ENCODE measurements around the gene ITGA7. TPM values are rescaled to one million over a fixed set of nuclear protein-coding genes. Genes with fewer than 3 reads are reported as not detected.

ITGA7 gene, protein sequence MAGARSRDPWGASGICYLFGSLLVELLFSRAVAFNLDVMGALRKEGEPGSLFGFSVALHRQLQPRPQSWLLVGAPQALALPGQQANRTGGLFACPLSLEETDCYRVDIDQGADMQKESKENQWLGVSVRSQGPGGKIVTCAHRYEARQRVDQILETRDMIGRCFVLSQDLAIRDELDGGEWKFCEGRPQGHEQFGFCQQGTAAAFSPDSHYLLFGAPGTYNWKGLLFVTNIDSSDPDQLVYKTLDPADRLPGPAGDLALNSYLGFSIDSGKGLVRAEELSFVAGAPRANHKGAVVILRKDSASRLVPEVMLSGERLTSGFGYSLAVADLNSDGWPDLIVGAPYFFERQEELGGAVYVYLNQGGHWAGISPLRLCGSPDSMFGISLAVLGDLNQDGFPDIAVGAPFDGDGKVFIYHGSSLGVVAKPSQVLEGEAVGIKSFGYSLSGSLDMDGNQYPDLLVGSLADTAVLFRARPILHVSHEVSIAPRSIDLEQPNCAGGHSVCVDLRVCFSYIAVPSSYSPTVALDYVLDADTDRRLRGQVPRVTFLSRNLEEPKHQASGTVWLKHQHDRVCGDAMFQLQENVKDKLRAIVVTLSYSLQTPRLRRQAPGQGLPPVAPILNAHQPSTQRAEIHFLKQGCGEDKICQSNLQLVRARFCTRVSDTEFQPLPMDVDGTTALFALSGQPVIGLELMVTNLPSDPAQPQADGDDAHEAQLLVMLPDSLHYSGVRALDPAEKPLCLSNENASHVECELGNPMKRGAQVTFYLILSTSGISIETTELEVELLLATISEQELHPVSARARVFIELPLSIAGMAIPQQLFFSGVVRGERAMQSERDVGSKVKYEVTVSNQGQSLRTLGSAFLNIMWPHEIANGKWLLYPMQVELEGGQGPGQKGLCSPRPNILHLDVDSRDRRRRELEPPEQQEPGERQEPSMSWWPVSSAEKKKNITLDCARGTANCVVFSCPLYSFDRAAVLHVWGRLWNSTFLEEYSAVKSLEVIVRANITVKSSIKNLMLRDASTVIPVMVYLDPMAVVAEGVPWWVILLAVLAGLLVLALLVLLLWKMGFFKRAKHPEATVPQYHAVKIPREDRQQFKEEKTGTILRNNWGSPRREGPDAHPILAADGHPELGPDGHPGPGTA
- total RNA-seq: 1 to 10 TPM; 4.1 to 4.5 TPM

DNA sequence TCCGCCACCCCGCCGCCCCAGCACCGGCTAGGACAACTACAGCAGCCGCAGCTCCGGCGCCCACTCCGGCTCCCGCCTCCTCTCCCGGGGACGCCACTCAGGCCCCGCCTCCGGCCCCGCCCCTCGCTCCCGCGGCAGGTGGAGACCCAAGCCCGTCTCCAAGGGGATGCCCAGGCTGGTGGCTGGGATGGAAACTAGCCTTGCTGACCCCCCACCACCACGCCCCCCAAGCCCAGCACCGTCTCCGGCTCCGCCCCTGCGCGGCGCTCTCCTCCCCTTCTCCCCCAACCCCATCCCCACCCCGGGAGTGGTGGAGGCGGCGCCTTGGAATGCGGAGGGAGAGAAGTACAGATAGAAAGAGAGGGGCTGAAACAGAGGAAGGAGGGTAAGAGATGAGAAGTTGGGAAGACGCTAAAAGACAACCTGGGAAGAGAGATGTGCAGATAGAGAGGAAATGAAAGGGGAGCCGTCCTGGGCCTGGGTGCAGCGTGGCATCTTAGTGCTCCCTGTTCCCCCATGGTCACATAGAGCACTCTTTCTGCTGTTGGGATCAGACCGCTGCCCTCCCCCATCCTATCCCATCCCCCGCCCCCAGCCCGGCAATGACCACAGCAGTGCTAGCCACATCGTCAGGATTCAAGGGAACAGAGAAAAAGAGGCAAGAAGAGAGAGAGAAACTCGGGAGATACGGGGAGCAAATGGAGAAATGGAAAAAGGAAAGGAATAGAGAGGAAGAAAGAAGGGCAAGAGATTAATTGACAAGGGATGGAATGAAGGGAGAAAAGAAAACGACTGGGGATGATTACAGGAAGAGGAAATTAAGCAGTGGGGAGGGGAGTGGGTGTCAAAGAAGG, at the start of gene ITGA7:
ITGA7 (minus strand) TSS at position 64 of the 854 bp plus-strand sequence. CDS start 222 bp downstream, outside the sequence.
- Mint-ChIP-seq H3K27me3 (peaks cover 20% of the 10 kb centered on the region), H3K9me3 (no peaks in the 10 kb centered on the region), H3K4me1 (ENCODE audit: low read depth) (peaks cover 17% of the 10 kb centered on the region), H3K36me3 (no peaks in the 10 kb centered on the region), H3K27ac (no peak within 1 kb of the TSS), H3K4me3 (peak within 1 kb of the TSS; percentile 74)
- ChIA-PET CTCF (interaction anchor here (2.9 kb wide), 1 partner anchor 10 kb away, joined by 11 read pairs; no protein-coding TSS in a partner anchor), POLR2A (no interaction called here)
- peak; percentile 72 for DNase-seq
- intact Hi-C loops (cut with micrococcal nuclease): no loop called here

DNA sequence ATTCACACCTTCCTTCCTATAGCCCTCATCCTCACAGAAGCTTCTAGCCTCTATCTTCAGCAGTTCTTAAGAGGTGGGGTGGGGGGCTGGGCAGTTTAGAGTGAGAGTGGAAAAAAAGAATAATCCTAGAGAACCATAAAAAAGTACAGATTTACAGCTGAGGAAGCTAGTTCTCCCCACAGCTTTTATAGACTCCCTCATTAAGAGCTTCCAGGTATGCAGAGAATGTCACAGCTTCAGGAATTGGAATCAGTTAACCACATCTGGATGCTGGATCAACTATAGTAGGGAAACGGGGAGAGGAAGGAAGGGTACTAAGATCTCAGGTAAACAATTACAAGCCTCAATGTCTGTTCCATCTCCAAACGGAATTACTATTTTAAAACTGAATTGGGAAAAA, 47.5 kb upstream of the ITGA7 start:
- Mint-ChIP-seq H3K9me3 (no peaks in the 10 kb centered on the region), H3K36me3 (peaks cover 43% of the 10 kb centered on the region), H3K27me3 (no peaks in the 10 kb centered on the region), H3K27ac (peak overlapping the region; percentile 47), H3K4me1 (ENCODE audit: low read depth) (peaks cover 12% of the 10 kb centered on the region), H3K4me3 (no peak overlapping the region)
- no peak for DNase-seq
- intact Hi-C loops (cut with micrococcal nuclease): no loop called here
- CTCF ChIA-PET: interaction anchor here (2.8 to 7.1 kb wide), 2 partner anchors 11 to 17 kb away, joined by 10 to 38 read pairs; partner anchors contain the start of gene GDF11
- POLR2A ChIA-PET: no interaction called here

DNA sequence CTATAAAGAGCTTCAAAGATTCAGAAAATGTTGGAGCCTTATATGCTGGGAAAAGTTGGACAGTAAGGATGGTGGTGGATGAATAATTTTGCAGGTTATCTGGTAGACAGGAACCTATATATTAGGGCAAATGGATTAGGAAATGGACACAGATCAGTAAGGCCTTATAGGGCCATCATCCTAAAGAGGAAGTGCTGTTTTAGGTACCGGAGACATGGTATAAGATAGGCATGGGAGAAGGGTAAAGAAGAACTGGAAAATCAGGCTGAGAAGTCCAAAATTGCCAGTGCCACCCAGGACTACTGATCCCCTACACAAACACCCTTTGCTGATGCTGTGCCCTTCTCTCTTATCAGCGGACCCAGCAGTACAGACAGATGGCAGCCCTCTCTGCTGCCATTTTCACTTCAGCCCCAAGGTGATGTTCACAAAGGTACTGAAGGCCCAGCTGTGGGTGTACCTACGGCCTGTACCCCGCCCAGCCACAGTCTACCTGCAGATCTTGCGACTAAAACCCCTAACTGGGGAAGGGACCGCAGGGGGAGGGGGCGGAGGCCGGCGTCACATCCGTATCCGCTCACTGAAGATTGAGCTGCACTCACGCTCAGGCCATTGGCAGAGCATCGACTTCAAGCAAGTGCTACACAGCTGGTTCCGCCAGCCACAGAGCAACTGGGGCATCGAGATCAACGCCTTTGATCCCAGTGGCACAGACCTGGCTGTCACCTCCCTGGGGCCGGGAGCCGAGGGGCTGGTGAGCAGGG, 40.7 kb upstream of the ITGA7 start:
- CTCF ChIA-PET: interaction anchor here (0.8 to 2.8 kb wide), 6 partner anchors 10 to 518 kb away, joined by 3 to 27 read pairs (median 5); partner anchors contain the start of gene COQ10A
- Mint-ChIP-seq H3K9me3 (no peaks in the 10 kb centered on the region), H3K36me3 (peaks cover 13% of the 10 kb centered on the region), H3K4me3 (no peak overlapping the region), H3K4me1 (ENCODE audit: low read depth) (peaks cover 18% of the 10 kb centered on the region), H3K27ac (no peak overlapping the region), H3K27me3 (no peaks in the 10 kb centered on the region)
- POLR2A ChIA-PET: interaction anchor here (0.6 to 1.0 kb wide), 2 partner anchors 8 to 19 kb away, joined by 3 to 4 read pairs; no protein-coding TSS in a partner anchor
- intact Hi-C loops (cut with micrococcal nuclease): no loop called here
- no peak for DNase-seq

DNA sequence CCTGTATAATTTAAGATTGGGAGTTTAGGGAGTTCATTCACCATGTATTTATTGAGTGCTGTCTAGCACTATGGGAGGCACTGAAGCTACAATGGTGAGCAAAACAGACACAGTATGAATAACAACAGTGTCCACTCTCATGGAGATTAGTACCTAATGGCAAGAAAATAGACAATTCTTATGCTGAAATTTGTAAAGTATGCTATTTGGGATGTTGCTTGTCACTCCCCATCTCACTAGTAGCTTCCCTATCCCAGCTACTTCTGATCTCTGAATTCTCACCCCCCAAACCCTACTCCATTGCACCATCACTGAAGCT, 39.2 kb upstream of the ITGA7 start:
- Mint-ChIP-seq H3K27ac (no peak overlapping the region), H3K27me3 (no peaks in the 10 kb centered on the region), H3K4me1 (ENCODE audit: low read depth) (peaks cover 22% of the 10 kb centered on the region), H3K4me3 (no peak overlapping the region), H3K9me3 (no peaks in the 10 kb centered on the region), H3K36me3 (peaks cover 7% of the 10 kb centered on the region)
- CTCF ChIA-PET: interaction anchor here (0.8 to 2.8 kb wide), 5 partner anchors 9 to 520 kb away, joined by 3 to 27 read pairs (median 6); partner anchors contain the start of genes COQ10A, ORMDL2 and SARNP
- POLR2A ChIA-PET: interaction anchor here (0.7 kb wide), 1 partner anchor 71 kb away, joined by 3 read pairs; the partner anchor contains the start of gene ORMDL2
- no peak for DNase-seq
- intact Hi-C loops (cut with micrococcal nuclease): no loop called here

DNA sequence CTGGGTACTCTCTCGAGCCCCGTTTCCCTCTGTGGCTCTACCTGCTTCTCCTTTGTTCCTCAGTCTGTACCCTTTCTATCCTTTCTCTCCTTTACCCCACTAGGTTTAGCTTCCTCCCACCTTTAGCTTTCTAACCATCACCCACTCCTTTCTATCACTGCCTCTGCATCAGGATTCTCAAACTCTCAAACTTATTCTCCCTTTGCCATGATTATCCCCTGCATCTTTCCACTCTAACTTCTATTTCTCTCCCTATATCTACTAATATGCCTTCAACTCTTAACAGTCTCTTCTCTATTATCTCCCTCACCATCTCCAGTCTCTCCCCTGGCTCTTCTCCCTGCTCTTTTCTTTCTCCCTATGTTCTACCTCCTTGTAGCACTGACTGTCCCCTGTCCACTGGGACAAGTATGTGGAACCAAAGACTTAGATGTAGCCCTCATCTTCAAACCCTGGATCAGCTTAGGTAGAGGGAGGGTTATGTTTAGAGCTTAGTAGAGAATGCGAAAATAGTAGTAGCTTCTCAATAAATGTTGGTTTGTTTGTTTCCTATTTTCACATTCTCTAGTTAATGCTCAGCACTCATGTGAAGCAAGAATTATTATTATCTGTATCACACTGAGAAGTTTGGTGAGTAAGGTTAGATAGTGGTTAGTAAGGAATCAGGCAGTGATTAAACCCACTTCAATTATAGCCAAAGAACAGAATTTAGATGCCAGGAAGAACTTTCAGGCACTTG, 38.6 kb upstream of the ITGA7 start:
- Mint-ChIP-seq H3K27ac (no peak overlapping the region), H3K27me3 (no peaks in the 10 kb centered on the region), H3K36me3 (peaks cover 6% of the 10 kb centered on the region), H3K4me3 (no peak overlapping the region), H3K4me1 (ENCODE audit: low read depth) (peaks cover 22% of the 10 kb centered on the region), H3K9me3 (no peaks in the 10 kb centered on the region)
- no peak for DNase-seq
- CTCF ChIA-PET: interaction anchor here (1.8 to 2.8 kb wide), 3 partner anchors 8 to 72 kb away, joined by 6 to 27 read pairs (median 10); partner anchors contain the start of genes ORMDL2 and SARNP
- POLR2A ChIA-PET: no interaction called here
- intact Hi-C loops (cut with micrococcal nuclease): no loop called here

DNA sequence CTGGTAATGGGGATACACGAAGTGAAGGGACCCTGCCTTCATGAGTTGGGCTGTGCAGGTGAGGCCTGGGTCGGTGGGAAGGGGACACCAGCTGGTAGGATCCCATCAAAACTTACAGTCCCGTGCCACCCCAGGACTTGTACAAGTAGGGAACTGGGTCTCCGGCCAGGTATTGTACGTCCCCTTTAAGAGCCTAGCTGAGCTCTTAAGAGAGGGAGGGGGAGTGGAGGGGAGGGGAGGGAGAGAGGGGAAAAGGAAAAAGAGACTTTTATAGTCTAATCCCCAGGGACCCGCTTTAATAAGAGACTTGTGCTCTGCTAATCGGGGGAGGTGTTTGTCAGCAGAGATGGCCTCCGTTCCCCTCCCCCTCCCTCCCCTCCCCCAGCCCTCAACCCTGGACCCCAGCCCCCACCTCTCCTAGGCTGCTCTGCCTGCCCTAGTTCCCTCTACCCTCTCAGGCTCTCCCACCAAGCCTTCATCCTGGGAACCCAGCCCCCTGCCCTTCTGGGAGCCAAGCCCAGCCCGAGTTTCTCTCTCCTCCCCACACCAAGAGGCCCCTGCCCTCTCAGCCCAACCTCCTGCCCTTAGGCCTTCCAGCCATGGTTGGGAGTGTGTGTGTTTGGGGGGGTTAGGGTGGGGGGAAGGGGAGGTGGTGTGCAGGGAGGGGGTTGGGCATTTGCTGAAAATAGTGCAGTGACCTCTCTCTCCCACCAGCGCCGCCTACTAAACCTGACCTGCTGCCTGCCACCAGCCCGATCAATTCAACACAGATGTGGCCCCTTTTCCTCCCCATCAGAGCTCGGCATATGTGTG, 37.9 kb upstream of the ITGA7 start:
- DNase-seq: no peak
- intact Hi-C loops (cut with micrococcal nuclease): no loop called here
- no peaks in the 10 kb centered on the region for H3K9me3 Mint-ChIP-seq
- no peak overlapping the region for H3K27ac Mint-ChIP-seq
- POLR2A ChIA-PET: interaction anchor here (1.0 to 2.3 kb wide), 3 partner anchors 8 to 185 kb away, joined by 3 to 12 read pairs (median 4); partner anchors contain the start of genes ORMDL2 and SARNP
- H3K27me3 Mint-ChIP-seq: no peaks in the 10 kb centered on the region
- peaks cover 2% of the 10 kb centered on the region for H3K36me3 Mint-ChIP-seq
- peaks cover 22% of the 10 kb centered on the region for H3K4me1 Mint-ChIP-seq (ENCODE audit: low read depth)
- CTCF ChIA-PET: interaction anchor here (1.8 to 3.6 kb wide), 5 partner anchors 8 to 72 kb away, joined by 6 to 27 read pairs (median 10); partner anchors contain the start of genes ORMDL2 and SARNP
- H3K4me3 Mint-ChIP-seq: no peak overlapping the region

DNA sequence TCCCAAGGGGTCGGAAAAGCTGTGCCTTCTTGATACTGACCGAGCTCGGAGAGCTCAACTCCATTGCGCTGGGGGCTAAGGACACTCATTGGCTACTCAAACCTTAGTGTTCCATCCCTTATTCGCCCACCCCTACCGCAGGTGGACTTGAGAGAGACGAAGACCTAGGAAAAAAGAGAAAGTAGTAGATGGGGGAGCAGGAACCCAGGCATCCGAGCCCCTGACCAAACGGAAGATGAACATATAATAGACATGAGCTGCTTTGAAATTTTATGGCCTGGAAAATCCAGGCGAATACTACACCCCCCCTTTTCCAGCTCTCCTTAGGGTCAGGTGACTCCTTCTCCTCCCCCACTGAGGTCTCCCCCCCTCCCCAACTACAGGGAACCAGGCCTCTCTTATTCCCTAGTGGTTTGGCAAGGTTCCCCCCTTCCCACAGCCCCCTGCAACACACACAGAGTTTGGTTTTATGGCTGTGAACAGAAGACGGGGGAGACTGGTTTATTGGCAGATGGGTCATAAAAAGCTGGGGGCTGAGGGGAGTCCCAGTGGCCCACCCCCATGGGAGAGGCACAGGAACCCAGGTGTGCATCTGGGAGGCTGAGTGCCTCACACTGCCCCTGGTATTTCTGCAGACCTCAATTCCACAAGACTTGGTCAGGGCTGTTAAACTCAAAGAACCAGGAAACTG, 36.8 kb upstream of the ITGA7 start:
- Mint-ChIP-seq H3K4me3 (peak overlapping the region; percentile 83), H3K9me3 (no peaks in the 10 kb centered on the region), H3K4me1 (ENCODE audit: low read depth) (peaks cover 22% of the 10 kb centered on the region), H3K27me3 (no peaks in the 10 kb centered on the region), H3K36me3 (no peaks in the 10 kb centered on the region), H3K27ac (no peak overlapping the region)
- intact Hi-C loops (cut with micrococcal nuclease): no loop called here
- CTCF ChIA-PET: interaction anchor here (0.9 to 9.9 kb wide), 6 partner anchors 9 to 192 kb away, joined by 3 to 130 read pairs (median 8); partner anchors contain the start of gene DGKA
- DNase-seq: no peak
- POLR2A ChIA-PET: interaction anchor here (0.8 to 2.3 kb wide), 6 partner anchors 10 to 372 kb away, joined by 3 to 12 read pairs (median 5); partner anchors contain the start of genes CD63, ORMDL2 and SARNP

DNA sequence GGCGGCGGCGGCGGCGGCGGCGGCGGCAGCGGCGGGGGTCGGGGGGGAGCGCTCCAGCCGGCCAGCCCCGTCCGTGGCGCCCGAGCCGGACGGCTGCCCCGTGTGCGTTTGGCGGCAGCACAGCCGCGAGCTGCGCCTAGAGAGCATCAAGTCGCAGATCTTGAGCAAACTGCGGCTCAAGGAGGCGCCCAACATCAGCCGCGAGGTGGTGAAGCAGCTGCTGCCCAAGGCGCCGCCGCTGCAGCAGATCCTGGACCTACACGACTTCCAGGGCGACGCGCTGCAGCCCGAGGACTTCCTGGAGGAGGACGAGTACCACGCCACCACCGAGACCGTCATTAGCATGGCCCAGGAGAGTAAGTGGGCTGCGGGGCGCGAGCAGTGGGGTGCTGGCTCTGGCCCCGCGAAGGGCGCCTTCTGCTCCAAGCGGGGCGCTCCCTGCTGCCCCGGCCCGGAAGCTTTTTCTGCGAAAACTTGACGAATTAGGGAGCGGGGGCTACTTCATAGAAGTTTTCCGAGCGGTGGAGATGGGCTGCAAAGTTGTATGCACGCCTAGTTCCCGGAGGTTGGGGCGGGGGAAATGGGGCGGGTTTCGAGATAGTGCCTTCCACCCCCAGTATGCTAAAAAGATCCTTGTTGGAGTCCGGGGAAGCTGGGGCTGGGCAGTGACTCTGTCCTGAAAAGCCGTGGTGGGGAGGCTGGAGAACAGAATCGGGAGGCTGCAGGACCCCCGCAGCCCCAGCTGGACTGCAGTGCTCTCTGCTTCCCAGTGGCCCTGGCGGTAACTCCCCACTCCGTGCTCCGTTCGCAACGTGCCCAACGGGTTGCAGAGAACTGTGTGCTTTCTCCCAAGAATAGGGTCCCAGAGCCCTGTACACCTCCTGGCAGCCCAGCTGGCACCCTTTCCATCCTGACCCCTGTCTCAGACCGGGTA, 36.0 kb upstream of the ITGA7 start:
- no peaks in the 10 kb centered on the region for H3K9me3 Mint-ChIP-seq
- H3K4me3 Mint-ChIP-seq: peak overlapping the region; percentile 83
- intact Hi-C loops (cut with micrococcal nuclease): loop anchor here (2.0 kb wide), 2 partner anchors 17 to 73 kb away; partner anchors contain the start of gene SARNP
- peaks cover 24% of the 10 kb centered on the region for H3K4me1 Mint-ChIP-seq (ENCODE audit: low read depth)
- DNase-seq: peak; percentile 67
- no peak overlapping the region for H3K27ac Mint-ChIP-seq
- H3K36me3 Mint-ChIP-seq: no peaks in the 10 kb centered on the region
- no peaks in the 10 kb centered on the region for H3K27me3 Mint-ChIP-seq
- ChIA-PET POLR2A (interaction anchor here (0.8 to 2.3 kb wide), 5 partner anchors 14 to 373 kb away, joined by 3 to 12 read pairs (median 6); partner anchors contain the start of genes CD63, ORMDL2 and SARNP), CTCF (interaction anchor here (0.6 to 9.9 kb wide), 7 partner anchors 10 to 193 kb away, joined by 3 to 130 read pairs (median 6); partner anchors contain the start of gene DGKA)
